HG03108 (cell line): ENCODE data around the gene RPL36AL.

Experiments used
- ATAC-seq: cut with Tn5 transposase; IDR thresholded peaks from one replicate; pipeline ENCODE4 v1.9.1; 2021; ENCODE audit warnings: moderate library complexity; ENCODE audit not compliant: unreplicated experiment

Gene RPL36AL

DNA sequence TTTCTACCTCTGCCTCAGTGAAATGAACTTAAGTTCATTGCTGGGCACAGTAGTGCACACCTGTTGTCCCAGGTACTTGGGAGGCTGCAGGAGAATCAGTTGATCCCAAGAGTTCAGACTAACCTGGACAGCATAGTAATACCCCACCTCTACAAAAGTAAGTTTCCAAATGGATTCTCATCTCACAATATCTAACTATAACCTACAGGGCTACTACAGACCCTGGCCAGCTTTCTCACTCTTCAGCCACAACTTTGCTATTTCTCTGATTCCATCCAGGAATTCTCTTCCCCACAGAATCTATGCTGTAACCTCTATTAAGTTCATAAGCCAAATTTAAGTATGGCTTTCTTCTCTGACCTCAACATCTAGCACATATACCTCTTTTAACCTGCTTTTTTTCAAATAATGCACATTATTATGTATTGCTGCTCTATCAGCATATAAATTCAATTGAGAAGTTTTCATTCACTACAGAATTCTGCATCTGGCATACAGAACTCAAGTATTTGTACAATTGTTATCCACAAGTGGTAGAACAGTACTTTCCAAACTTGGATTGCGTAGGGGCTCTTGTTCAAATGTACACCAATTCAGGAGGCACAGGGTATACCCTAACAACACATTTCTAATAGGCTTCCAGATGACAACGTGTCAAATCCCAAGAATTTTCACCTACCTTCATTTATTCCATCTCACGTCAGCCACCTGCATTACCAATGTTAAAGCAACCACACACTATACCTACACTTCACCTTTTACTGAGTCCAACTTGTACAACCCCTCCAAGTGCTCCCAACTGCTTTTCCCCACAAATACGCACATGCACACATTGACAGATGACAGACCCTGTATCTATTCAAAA lies 38.1 kb downstream of the RPL36AL start:
- no peak for ATAC-seq

DNA sequence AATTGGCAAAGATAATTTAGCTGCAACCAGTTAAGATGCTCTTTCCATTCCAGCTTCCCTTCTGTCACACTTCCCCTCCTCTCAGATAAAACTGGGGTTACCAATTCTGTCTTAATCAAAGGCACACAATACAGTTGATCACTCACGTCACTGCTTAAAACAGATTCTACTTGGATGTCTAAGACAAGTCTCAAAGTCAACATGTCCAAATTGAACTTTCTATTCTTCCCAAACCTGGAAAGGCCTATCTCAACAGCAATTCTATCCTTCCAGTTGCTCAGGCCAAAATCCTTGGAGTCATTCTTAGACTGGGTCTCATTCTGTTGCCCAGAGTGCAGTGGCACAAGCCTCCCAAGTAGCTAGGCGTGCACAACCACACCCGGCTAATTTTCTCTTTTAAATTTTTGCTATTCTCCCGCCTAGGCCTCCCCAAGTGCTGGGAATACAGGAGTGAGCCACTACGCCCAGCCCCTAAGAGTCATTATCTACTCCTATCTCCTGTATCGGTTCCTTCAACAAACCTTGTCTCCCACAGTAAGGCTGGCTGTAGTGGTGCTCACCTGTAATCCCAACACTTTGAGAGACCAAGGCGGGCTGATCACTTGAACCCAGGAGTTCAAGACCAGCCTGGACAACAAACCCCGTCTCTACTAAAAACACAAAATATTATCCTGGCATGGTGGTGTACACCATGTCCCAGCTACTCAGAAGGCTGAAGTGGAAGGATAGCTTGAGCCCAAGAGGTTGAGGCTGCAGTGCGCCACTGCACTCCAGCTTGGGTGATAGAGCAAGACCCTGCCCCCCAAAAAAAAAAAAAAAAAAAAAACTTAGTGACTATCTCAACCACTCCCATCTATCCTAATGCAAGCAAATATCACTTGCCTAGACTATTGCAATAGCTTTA lies 39.0 kb downstream of the RPL36AL start:
- no peak for ATAC-seq

DNA sequence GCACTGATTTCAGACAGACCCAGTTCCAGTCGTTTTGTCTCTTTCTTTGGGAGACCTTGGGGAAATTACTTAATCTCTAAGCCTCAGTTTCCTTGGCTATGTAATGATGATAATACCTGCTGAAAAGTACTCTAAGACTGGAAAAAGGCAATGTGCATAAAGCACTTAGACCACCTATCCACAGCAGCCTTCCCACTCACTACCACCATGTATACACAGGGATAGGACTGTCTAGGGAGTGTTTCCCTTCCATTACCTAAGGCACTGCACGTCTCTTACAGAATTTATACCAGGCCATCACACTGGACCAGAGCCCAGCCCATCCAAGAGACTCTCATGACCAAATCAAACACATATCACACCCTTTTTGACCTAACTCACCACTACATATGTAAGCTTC lies 40.6 kb downstream of the RPL36AL start:
- no peak for ATAC-seq

DNA sequence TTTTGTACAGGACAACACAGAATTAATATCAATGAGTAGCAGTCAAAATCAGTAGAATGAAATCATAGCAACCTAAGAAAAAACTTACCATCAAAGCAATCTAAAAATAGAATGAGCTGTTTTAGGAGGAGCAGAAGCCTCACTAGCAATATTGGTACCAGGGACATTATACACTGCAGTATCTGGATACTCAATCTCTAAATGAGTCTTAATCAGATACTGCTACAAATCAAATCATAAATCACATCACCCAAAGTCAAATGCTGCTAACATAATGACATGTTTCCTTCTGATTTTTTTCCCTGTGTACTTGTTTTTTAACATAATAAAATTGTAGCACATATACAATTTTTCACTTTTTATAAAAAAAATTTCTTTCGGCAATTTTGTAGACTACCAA lies 42.3 kb downstream of the RPL36AL start:
- no peak for ATAC-seq

DNA sequence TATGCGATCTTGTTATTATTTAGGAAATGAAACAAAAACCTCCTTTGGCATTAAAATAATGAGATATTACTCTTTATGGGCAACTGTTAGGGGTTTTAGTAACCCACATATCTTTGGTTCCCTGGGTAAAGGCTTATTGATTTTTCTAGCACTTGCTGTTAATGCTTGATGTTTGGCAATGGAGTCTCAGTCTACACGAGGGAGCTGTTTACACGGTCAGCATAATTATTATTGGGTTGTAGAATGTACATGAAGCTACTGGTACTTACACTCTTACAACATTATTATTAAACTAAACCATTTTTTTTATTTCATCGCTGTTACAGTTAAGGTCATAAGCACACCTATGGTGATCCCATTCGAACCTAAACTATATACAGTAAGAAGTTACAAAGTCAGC lies 46.4 kb downstream of the RPL36AL start:
- no peak for ATAC-seq

DNA sequence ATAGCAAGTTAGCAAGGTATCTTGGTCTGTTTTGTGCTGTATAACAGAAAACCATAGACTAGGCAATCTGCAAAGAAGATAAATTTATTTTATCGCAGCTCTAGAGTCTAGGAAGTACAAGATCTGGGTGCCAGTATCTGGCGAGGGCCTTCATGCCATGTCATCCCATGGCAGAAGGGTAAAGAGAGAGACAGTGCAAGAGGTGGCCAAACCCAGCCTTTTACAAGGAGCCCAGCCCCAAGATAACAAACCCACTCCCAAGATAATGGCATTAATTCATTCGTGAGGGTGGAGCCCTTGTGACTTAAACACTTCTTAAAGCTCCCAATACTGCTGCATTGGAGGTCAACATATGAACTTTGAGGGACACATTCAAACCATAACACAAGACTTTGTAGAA lies 51.1 kb downstream of the RPL36AL start:
- ATAC-seq: no peak
